22Rv1 (cell line): ENCODE results near the gene C2CD4D.
"Not testable (repeated sequence)": the region's sequence is repeated elsewhere in the genome, so short reads cannot be mapped to it uniquely, and the experiment has no call there.

ENCODE experiments used
- H3K27ac ChIP-seq: fragments of 450-650 bp; 2 replicates; pipeline ENCODE4 v1.5.1; 2017
- CTCF ChIP-seq: fragments of 450-650 bp; IDR thresholded peaks from 2 replicates; pipeline ENCODE4 v1.5.1; 2017; ENCODE audit warnings: mild to moderate bottlenecking
- ZFX ChIP-seq: fragments of 450-650 bp; IDR thresholded peaks from 2 replicates; pipeline ENCODE4 v1.6.1; 2017; ENCODE audit warnings: antibody characterized with exemption, borderline replicate concordance

C2CD4D gene

GRCh38 chr1:151881479-151881878, 41.9 kb upstream of the C2CD4D start:
- H3K27ac ChIP-seq, result no peak overlapping the region
- TF ChIP-seq CTCF (peak; percentile 50), ZFX (no peak)

- no peak for TF ChIP-seq CTCF
- no peak for TF ChIP-seq ZFX
- no peak overlapping the region for H3K27ac ChIP-seq
Observed at GRCh38 chr1:151875419-151876097, 35.9 kb upstream of the C2CD4D start.

- not testable (repeated sequence) for H3K27ac ChIP-seq
Observed at GRCh38 chr1:151872776-151873175, 33.2 kb upstream of the C2CD4D start.

GRCh38 chr1:151871284-151872030, 31.8 kb upstream of the C2CD4D start:
- TF ChIP-seq ZFX (no peak), CTCF (no peak)

GRCh38 chr1:151868486-151868885, 28.9 kb upstream of the C2CD4D start:
- TF ChIP-seq CTCF (no peak), ZFX (no peak)
- H3K27ac ChIP-seq, result no peak overlapping the region

More at GRCh38 chr1:151871284-151872030, 31.8 kb upstream of the C2CD4D start:
- no peak overlapping the region for H3K27ac ChIP-seq

- no peak overlapping the region for H3K27ac ChIP-seq
- TF ChIP-seq ZFX, result no peak
- TF ChIP-seq CTCF, result no peak
Observed at GRCh38 chr1:151867765-151868411, 28.3 kb upstream of the C2CD4D start.

GRCh38 chr1:151867321-151867720, 27.7 kb upstream of the C2CD4D start:
- H3K27ac ChIP-seq, result no peak overlapping the region
- TF ChIP-seq CTCF (no peak), ZFX (no peak)
